H9 (cell line): Measurements from ENCODE around the gene ATP1A4. TPM values are rescaled to one million over a fixed set of nuclear protein-coding genes. Genes with fewer than 3 reads are reported as not detected.

ENCODE experiments used
- DNase-seq: peaks from one replicate; pipeline ENCODE4 v3.0.0-alpha.2; 2017
- H2AFZ ChIP-seq: one replicate; pipeline ENCODE4 v1.6.1; 2013; ENCODE audit warnings: mild to moderate bottlenecking, low read length, control low read depth, moderate library complexity
- H2AK5ac ChIP-seq: 2 replicates; pipeline ENCODE4 v1.6.1; 2013; ENCODE audit warnings: low read length, control low read depth, mixed read lengths; ENCODE audit not compliant: insufficient read length
- H2BK120ac ChIP-seq: one replicate; pipeline ENCODE4 v1.6.1; 2013; ENCODE audit warnings: low read depth, mild to moderate bottlenecking, low read length, control low read depth, inconsistent platforms; ENCODE audit not compliant: poor library complexity, severe bottlenecking
- H2BK12ac ChIP-seq: 2 replicates; pipeline ENCODE4 v1.6.1; 2013; ENCODE audit warnings: low read length, control low read depth, mixed read lengths, low read depth; ENCODE audit not compliant: insufficient read length
- H2BK15ac ChIP-seq: 2 replicates; pipeline ENCODE4 v1.6.1; 2013; ENCODE audit warnings: low read depth, low read length, control low read depth
- H2BK20ac ChIP-seq: one replicate; pipeline ENCODE4 v1.6.1; 2013; ENCODE audit warnings: low read depth, mild to moderate bottlenecking, low read length, control low read depth, inconsistent platforms; ENCODE audit not compliant: poor library complexity, severe bottlenecking
- H2BK5ac ChIP-seq: 2 replicates; pipeline ENCODE4 v1.6.1; 2013; ENCODE audit warnings: low read length, control low read depth, mixed read lengths; ENCODE audit not compliant: insufficient read length
- H3K14ac ChIP-seq: 2 replicates; pipeline ENCODE4 v1.6.1; 2013; ENCODE audit warnings: low read length, control low read depth; ENCODE audit not compliant: insufficient read depth
- H3K18ac ChIP-seq: 2 replicates; pipeline ENCODE4 v1.6.1; 2013; ENCODE audit warnings: low read depth, mild to moderate bottlenecking, mixed read lengths, low read length, control low read depth; ENCODE audit not compliant: insufficient read length
- H3K23ac ChIP-seq: 2 replicates; pipeline ENCODE4 v1.6.1; 2013; ENCODE audit warnings: low read length, control low read depth, mixed read lengths, low read depth; ENCODE audit not compliant: insufficient read length
- H3K23me2 ChIP-seq: 2 replicates; pipeline ENCODE4 v1.6.1; 2013; ENCODE audit warnings: low read depth, mild to moderate bottlenecking, mixed read lengths, low read length, control low read depth; ENCODE audit not compliant: insufficient read length, poor library complexity, severe bottlenecking
- H3K27ac ChIP-seq: 2 replicates; pipeline ENCODE4 v1.5.1; 2013; ENCODE audit warnings: low read length, control low read depth, mixed read lengths, low read depth; ENCODE audit not compliant: insufficient read length
- H3K27me3 ChIP-seq: 2 replicates; pipeline ENCODE4 v1.6.1; 2013; ENCODE audit warnings: low read length, control low read depth, inconsistent platforms; ENCODE audit not compliant: insufficient read depth
- H3K4ac ChIP-seq: 2 replicates; pipeline ENCODE4 v1.6.1; 2013; ENCODE audit warnings: low read depth, mild to moderate bottlenecking, control low read depth, inconsistent platforms, low read length, moderate library complexity
- H3K4me1 ChIP-seq: 2 replicates; pipeline ENCODE4 v1.6.1; 2013; ENCODE audit warnings: low read length, control low read depth, inconsistent platforms; ENCODE audit not compliant: insufficient read depth
- H3K4me2 ChIP-seq: 2 replicates; pipeline ENCODE4 v1.6.1; 2013; ENCODE audit warnings: low read length, control low read depth, mixed read lengths; ENCODE audit not compliant: insufficient read length, insufficient read depth
- H3K56ac ChIP-seq: 2 replicates; pipeline ENCODE4 v1.6.1; 2013; ENCODE audit warnings: low read depth, mild to moderate bottlenecking, mixed read lengths, low read length, control low read depth; ENCODE audit not compliant: insufficient read length
- H3K79me1 ChIP-seq: 2 replicates; pipeline ENCODE4 v1.6.1; 2013; ENCODE audit warnings: low read depth, mild to moderate bottlenecking, moderate library complexity, low read length, control low read depth, inconsistent platforms; ENCODE audit not compliant: insufficient read depth, poor library complexity, severe bottlenecking
- H3K79me2 ChIP-seq: 2 replicates; pipeline ENCODE4 v1.6.1; 2013; ENCODE audit warnings: low read length, control low read depth, inconsistent platforms; ENCODE audit not compliant: insufficient read depth
- H3K9ac ChIP-seq: 2 replicates; pipeline ENCODE4 v1.6.1; 2013; ENCODE audit warnings: low read length, control low read depth, mixed read lengths; ENCODE audit not compliant: insufficient read length; ENCODE audit errors: extremely low read depth
- H3K9me3 ChIP-seq: one replicate; pipeline ENCODE4 v1.6.1; 2013; ENCODE audit warnings: low read depth, low read length, inconsistent platforms; ENCODE audit not compliant: control insufficient read depth
- H3T11ph ChIP-seq: one replicate; pipeline ENCODE4 v1.6.1; 2013; ENCODE audit warnings: mild to moderate bottlenecking, low read length, control low read depth, inconsistent platforms
- H4K20me1 ChIP-seq: one replicate; pipeline ENCODE4 v1.6.1; 2013; ENCODE audit not compliant: control insufficient read depth, insufficient read length, insufficient read depth
- H4K5ac ChIP-seq: 2 replicates; pipeline ENCODE4 v1.6.1; 2013; ENCODE audit warnings: low read depth, mild to moderate bottlenecking, mixed read lengths, low read length, control low read depth; ENCODE audit not compliant: insufficient read length
- H4K8ac ChIP-seq: replicated peaks from 2 replicates; pipeline ENCODE4 v1.6.1; 2013; ENCODE audit warnings: low read length, control low read depth, mixed read lengths, low read depth; ENCODE audit not compliant: insufficient read length
- H4K91ac ChIP-seq: 2 replicates; pipeline ENCODE4 v1.6.1; 2013; ENCODE audit warnings: low read depth, mild to moderate bottlenecking, moderate library complexity, mixed read lengths, low read length, control low read depth; ENCODE audit not compliant: insufficient read length
- H3K27ac Mint-ChIP-seq, 3 experiments: 2 replicates in 2 of 3; 3 replicates in 1 of 3; pipeline ENCODE4 v1.8.0; 2020 to 2021; ENCODE audit warnings: mixed read lengths in 3 of 3, mild to moderate bottlenecking in 1 of 3, moderate library complexity in 1 of 3
- H3K27me3 Mint-ChIP-seq: 2 replicates; pipeline ENCODE4 v1.8.0; 2021; ENCODE audit warnings: low read depth, mild to moderate bottlenecking, moderate library complexity, mixed read lengths
- H3K36me3 Mint-ChIP-seq, 3 experiments: 2 replicates in 2 of 3; 3 replicates in 1 of 3; pipeline ENCODE4 v1.8.0; 2020 to 2021; ENCODE audit warnings: low read depth in 3 of 3, mixed read lengths in 3 of 3; ENCODE audit not compliant: insufficient read depth in 1 of 3
- H3K4me1 Mint-ChIP-seq, 2 experiments: 2 replicates each; pipeline ENCODE4 v1.8.0; 2020; ENCODE audit warnings: mixed read lengths in 2 of 2
- H3K4me3 Mint-ChIP-seq, 2 experiments: 2 replicates in 1 of 2; 3 replicates in 1 of 2; pipeline ENCODE4 v1.8.0; 2020 to 2021; ENCODE audit warnings: mild to moderate bottlenecking in 2 of 2, mixed read lengths in 2 of 2, moderate library complexity in 1 of 2
- H3K9me3 Mint-ChIP-seq, 2 experiments: 2 replicates in 1 of 2; 3 replicates in 1 of 2; pipeline ENCODE4 v1.8.0; 2020; ENCODE audit warnings: mild to moderate bottlenecking in 2 of 2, mixed read lengths in 2 of 2, moderate library complexity in 1 of 2
- CTCF ChIP-seq: fragments of 200-600 bp; sonication (generic); conservative IDR thresholded peaks from 3 replicates; pipeline ENCODE4 v1.8.0; 2021; ENCODE audit warnings: antibody characterized with exemption, mild to moderate bottlenecking
- WGBS: extraction: QIAGEN DNeasy Blood & Tissue Kit; methylation state at CpG from one replicate; pipeline ENCODE4 v1.1.7; 2013; ENCODE audit warnings: missing lambda C conversion rate, low lambda C conversion rate, mixed read lengths; ENCODE audit not compliant: insufficient read length; ENCODE audit errors: extremely low coverage; 5-methylcytosine and 5-hydroxymethylcytosine counted together
- total RNA-seq: library from RNA; stranded (reverse); gene quantifications from 2 replicates; pipeline ENCODE4 v1.2.1, GENCODE V29; 2021

The ATP1A4 gene
- total RNA-seq, 1 experiment from 2014 or later, result 0.20 TPM

- Histone ChIP-seq H2BK12ac (no peak overlapping the region), H4K5ac (no peak overlapping the region), H3K4ac (no peak overlapping the region), H3T11ph (no peak overlapping the region), H3K56ac (no peak overlapping the region), H3K18ac (no peak overlapping the region), H2AFZ (no peak overlapping the region), H4K91ac (no peak overlapping the region), H2BK15ac (no peak overlapping the region), H3K79me1 (no peaks in the 10 kb centered on the region), H3K27me3 (no peaks in the 10 kb centered on the region), H4K8ac (no peak overlapping the region), H3K9me3 (no peaks in the 10 kb centered on the region), H2AK5ac (no peak overlapping the region), H2BK5ac (no peak overlapping the region), H3K9ac (no peak overlapping the region), H3K23me2 (no peaks in the 10 kb centered on the region), H4K20me1 (no peaks in the 10 kb centered on the region), H3K27ac (no peak overlapping the region), H3K23ac (no peak overlapping the region), H2BK20ac (no peak overlapping the region), H3K4me2 (no peak overlapping the region), H3K14ac (no peak overlapping the region), H3K79me2 (no peaks in the 10 kb centered on the region), H2BK120ac (no peak overlapping the region), H3K4me1 (peaks cover 3% of the 10 kb centered on the region; the same call in 1 of the 2 replicates)
- Mint-ChIP-seq H3K4me1 (peaks cover 0 to 4% of the 10 kb centered on the region in 2 experiments; a peak in 1 of 4 replicates), H3K36me3 (no peaks in the 10 kb centered on the region), H3K9me3 (no peaks in the 10 kb centered on the region), H3K4me3 (no peak overlapping the region), H3K27ac (no peak overlapping the region), H3K27me3 (peaks cover 3% of the 10 kb centered on the region; the same call in 1 of the 2 replicates)
- WGBS, result no CpG with 5 or more reads among the region's 4 CpGs
- TF ChIP-seq CTCF, result no peak
- no peak for DNase-seq
Observed at GRCh38 chr1:160197231-160197630, 45.8 kb downstream of the ATP1A4 start.
